Uterus (tissue), 2 donors: ENCODE measurements around the gene YJEFN3.

Experiments
- POLR2A ChIP-seq, 2 donors: fragments of 450-650 bp; IDR thresholded peaks; one replicate each; pipeline ENCODE4 v1.6.1; 2016; ENCODE audit warnings: antibody characterized with exemption in 2 of 2, mild to moderate bottlenecking in 1 of 2, moderate library complexity in 1 of 2
- TF ChIP-seq, protein P1 (sequence below), 4 experiments: fragments of 200-600 bp in 2 of 4; fragments of 450-650 bp in 2 of 4; sonication (generic) in 2 of 4; IDR thresholded peaks; one replicate each; pipeline ENCODE4 v1.5.1; 2016 to 2019; ENCODE audit warnings: antibody characterized with exemption in 4 of 4, mild to moderate bottlenecking in 2 of 4, moderate library complexity in 1 of 4

DNA sequence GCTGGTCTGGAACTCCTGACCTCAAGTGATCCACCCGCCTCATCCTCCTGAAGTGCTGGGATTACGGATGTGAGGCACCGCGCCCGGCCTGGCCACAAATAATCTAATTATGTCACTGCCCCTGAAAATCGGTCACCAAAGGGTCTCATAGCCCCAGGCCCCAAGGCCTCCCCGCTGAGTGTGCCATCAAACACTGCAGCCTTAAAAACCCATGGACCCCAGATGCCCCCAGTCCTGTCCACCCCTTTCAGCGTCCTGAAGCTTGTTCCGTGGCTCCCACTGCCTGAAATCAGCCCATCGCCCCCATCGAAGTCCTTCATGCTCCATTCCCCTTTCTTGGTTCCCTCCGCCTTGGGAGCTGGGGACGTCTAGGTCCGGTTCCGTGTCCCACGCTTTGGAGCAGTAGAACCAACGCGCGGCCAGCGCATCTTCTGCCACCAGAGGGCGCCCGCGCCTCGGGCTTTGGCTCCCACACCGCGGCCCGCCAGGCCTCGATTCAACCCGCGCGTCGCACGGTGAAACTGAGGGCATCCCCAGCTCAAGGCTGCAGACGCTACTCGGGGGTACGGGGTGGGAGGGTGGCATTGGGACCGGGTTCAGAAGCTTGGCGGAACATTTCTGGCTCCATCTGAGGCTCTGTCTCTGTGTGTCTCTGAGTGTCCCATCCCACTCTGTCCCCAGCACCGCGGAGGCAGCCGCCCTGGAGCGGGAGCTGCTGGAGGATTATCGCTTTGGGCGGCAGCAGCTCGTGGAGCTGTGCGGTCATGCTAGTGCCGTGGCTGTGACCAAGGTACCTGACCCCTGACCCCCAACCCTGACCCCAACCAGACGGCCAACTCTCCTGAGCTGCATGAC, 3.5 kb downstream of the YJEFN3 start:
- TF ChIP-seq, protein P1, sequence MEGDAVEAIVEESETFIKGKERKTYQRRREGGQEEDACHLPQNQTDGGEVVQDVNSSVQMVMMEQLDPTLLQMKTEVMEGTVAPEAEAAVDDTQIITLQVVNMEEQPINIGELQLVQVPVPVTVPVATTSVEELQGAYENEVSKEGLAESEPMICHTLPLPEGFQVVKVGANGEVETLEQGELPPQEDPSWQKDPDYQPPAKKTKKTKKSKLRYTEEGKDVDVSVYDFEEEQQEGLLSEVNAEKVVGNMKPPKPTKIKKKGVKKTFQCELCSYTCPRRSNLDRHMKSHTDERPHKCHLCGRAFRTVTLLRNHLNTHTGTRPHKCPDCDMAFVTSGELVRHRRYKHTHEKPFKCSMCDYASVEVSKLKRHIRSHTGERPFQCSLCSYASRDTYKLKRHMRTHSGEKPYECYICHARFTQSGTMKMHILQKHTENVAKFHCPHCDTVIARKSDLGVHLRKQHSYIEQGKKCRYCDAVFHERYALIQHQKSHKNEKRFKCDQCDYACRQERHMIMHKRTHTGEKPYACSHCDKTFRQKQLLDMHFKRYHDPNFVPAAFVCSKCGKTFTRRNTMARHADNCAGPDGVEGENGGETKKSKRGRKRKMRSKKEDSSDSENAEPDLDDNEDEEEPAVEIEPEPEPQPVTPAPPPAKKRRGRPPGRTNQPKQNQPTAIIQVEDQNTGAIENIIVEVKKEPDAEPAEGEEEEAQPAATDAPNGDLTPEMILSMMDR (IDR thresholded peaks at IDR 0.05) = peak; percentile 91 to 95 (median 92)
- TF ChIP-seq POLR2A (IDR thresholded peaks at IDR 0.05) = peak in 1 of 2 donors; percentile 17
